Omental fat pad (tissue), 4 donors: ENCODE measurements around the gene GABRA1. TPM values are rescaled to one million over a fixed set of nuclear protein-coding genes. Genes with fewer than 3 reads are reported as not detected.

Source experiments
- ATAC-seq: fragments of 150-250 bp; one replicate; pipeline ENCODE4 v1.9.1; 2016; ENCODE audit warnings: mild to moderate bottlenecking, moderate library complexity; ENCODE audit not compliant: low FRiP score
- DNase-seq: peaks from one replicate; pipeline ENCODE4 v3.0.0-alpha.2; 2019; ENCODE audit warnings: low spot score
- total RNA-seq, 4 donors: library from RNA; depleted of rRNA; stranded (reverse); fragments of >200 nt; gene quantifications; one replicate each; pipeline ENCODE4 v1.1.0, GENCODE V29; 2016
- TF ChIP-seq, protein P1 (sequence below), 3 donors: fragments of 450-650 bp; IDR thresholded peaks; one replicate each; pipeline ENCODE4 v1.5.1; 2016 to 2017; ENCODE audit warnings: antibody characterized with exemption in 3 of 3, mild to moderate bottlenecking in 3 of 3, moderate library complexity in 2 of 3

GABRA1 gene
- total RNA-seq, result not detected

DNA sequence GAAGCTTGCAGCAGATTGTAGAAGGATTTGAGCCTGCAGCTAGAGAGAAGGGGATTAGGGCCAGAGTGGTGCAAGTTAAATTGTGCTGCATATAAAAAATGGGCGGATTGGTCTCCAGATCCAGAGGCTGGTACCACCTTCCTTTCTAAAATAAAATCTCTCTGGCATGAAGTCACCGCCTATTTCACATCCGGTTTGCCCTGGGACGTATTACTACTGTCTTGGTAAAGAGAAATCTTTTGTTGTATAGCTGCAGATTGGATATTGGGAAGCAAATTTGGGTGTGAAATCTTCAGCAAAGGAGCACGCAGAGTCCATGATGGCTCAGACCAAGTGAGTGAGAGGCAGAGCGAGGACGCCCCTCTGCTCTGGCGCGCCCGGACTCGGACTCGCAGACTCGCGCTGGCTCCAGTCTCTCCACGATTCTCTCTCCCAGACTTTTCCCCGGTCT is at the start of gene GABRA1:
TSS of gene GABRA1 (plus strand) at position 180 of the 451 bp plus-strand sequence. CDS start 2,691 bp downstream, outside the sequence.
- ATAC-seq (no peak), DNase-seq (no peak)
- TF ChIP-seq, protein P1, sequence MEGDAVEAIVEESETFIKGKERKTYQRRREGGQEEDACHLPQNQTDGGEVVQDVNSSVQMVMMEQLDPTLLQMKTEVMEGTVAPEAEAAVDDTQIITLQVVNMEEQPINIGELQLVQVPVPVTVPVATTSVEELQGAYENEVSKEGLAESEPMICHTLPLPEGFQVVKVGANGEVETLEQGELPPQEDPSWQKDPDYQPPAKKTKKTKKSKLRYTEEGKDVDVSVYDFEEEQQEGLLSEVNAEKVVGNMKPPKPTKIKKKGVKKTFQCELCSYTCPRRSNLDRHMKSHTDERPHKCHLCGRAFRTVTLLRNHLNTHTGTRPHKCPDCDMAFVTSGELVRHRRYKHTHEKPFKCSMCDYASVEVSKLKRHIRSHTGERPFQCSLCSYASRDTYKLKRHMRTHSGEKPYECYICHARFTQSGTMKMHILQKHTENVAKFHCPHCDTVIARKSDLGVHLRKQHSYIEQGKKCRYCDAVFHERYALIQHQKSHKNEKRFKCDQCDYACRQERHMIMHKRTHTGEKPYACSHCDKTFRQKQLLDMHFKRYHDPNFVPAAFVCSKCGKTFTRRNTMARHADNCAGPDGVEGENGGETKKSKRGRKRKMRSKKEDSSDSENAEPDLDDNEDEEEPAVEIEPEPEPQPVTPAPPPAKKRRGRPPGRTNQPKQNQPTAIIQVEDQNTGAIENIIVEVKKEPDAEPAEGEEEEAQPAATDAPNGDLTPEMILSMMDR (IDR thresholded peaks at IDR 0.05), result no peak

DNA sequence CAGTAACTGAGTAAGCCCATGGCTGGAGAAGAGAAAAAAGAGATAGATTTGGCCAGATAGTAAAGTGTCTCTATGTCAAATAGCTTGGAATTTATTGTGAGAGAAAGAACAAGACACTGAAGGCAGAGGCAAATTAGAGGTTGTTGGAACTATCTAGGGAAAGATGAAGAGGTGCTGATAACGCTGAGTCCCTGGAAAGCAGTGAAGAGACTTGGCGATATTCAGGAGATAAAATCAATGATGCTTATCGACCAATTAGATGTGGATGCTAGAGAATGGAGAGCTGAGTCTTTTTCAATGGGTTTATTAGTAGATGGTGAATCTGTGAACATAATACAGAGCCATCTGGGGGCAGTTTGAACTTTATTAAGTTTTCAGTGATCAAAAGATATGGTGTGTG is 48.6 kb upstream of the GABRA1 start:
- TF ChIP-seq, protein P1 (IDR thresholded peaks at IDR 0.05), result no peak
- DNase-seq (no peak), ATAC-seq (no peak)

DNA sequence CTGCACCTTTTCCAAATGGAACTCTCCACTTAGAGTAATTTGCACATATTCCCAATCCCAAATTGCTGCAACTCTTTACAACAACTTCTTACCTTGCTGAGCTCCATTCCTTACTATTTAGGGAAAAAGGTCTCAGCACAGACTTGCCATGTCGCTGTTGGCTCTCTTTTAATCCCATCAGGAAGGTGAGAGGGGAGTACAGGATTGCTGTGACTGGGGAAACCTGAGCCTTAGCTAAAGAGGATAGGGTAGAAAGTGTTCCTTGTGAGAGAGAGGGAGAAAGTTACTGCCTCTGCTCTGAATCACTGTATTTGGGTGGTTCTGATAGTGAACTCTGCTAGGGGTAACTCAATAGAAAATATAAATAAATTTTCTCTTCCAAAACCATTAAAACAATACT is 43.7 kb upstream of the GABRA1 start:
- DNase-seq, result no peak
- no peak for ATAC-seq
- TF ChIP-seq, protein P1 (IDR thresholded peaks at IDR 0.05), result no peak

DNA sequence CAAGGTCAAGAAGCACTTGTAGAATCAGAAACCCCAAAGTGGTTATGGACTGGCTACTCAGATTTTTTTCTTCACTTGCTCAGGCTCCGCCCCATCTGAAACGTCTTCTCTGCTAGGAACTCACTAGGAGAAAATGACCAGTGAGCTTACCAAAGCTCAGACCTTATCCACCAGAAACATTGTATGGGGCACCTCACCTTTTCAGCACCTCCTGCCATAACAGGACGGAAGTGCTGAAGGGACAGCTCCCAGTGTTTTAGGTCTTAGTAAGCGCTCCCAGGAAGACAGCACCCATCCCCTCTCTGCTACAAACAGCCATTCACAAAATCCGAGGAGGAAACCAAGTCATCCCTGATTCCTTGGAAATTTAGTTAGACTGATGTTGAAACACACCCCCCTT is 1.2 kb upstream of the GABRA1 start:
- ATAC-seq, result no peak
- no peak for DNase-seq
- TF ChIP-seq, protein P1 (IDR thresholded peaks at IDR 0.05), result no peak

DNA sequence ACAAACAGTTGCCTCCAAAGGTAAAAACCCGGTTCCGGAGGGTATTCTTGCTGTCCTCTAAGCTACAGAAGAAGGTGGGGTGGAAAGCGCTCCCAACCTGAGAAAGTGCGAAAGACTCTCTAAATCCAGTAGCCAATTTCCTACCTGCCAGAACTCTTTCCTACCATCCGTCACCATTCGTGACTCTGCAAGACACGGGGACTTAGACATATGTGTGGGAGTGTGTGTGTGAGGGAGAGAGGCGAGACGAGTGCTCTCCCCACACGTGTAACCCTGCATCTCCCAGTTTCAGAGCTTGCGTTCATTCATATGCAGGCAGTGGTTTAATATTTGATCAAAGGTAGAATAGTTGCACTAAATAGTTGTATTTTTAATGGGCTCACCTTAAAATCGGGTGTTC is 473 bp upstream of the GABRA1 start:
- DNase-seq (no peak), ATAC-seq (no peak)
- TF ChIP-seq, protein P1 (IDR thresholded peaks at IDR 0.05), result no peak

DNA sequence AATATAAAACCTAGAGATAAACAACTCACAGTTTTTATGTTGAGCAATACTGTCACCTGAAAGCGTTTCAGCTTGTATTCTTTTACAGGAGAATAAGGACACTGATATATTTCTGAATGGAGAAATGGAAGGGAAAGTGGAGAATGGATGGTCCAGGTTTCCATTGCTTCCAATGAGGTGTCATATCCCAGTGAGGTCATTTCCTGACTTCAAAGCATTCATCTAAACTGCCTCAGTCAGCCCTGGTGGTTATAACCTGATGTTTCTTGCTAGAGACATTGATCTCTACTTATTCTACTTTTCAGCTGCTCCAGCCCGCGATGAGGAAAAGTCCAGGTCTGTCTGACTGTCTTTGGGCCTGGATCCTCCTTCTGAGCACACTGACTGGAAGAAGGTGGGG is 2.6 kb downstream of the GABRA1 start:
- ATAC-seq, result no peak

DNA sequence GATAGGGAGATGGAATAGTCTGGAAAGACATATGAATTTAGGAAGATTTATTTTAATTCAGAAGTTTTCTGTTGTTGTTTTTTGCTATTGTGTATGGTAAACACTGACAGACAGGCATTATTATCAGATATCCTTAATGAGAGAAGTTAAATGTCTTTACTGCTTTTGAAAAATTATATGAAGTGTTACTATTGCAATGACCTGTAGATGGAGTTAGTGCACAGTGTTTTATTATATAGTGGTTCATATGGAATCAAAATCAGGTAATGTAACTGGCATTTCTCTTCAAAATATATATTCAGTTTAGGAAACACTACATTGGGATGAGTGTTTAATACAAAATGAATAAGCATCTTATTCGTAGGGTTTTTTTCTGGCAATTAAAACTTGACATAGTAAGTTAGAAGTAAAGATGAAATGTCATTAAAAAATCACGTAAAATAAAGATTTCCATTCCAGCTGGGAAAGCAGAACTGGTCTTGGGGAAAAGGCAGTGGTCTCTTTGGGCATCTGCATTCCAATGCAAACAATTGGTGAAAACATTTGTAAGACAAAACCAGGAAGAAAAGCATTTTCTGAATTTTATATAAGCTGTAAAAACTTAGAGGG is 3.9 kb downstream of the GABRA1 start:
- TF ChIP-seq, protein P1 (IDR thresholded peaks at IDR 0.05), result no peak
- ATAC-seq (no peak), DNase-seq (no peak)

More for the DNA sequence above, 2.6 kb downstream of the GABRA1 start:
- TF ChIP-seq, protein P1 (IDR thresholded peaks at IDR 0.05), result no peak
- DNase-seq, result no peak
